HG02623 (cell line): ENCODE data around the gene GALNT18.

Source experiments
- ATAC-seq: cut with Tn5 transposase; IDR thresholded peaks from one replicate; pipeline ENCODE4 v1.9.1; 2021; ENCODE audit warnings: moderate library complexity; ENCODE audit not compliant: unreplicated experiment

The GALNT18 gene

DNA sequence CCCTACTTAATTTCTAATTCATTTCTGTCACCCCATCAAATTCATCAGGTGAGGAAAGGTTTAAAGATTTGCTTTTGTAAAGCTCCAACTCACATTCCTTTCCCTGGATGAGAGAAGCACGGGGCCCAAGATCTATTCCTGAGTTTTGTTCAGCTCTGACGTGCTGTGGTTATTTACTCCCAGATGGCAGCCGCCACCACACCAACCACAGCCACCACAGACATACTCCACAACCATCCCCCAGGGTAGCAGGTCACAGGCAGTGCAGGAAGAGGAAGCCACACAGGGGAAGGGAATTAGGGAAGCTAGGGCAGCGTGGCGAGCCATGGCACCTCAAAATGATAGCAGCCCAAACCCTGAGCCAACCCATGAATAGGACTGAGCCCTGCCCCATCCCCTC lies 205.3 kb downstream of the GALNT18 start:
- no peak for ATAC-seq

DNA sequence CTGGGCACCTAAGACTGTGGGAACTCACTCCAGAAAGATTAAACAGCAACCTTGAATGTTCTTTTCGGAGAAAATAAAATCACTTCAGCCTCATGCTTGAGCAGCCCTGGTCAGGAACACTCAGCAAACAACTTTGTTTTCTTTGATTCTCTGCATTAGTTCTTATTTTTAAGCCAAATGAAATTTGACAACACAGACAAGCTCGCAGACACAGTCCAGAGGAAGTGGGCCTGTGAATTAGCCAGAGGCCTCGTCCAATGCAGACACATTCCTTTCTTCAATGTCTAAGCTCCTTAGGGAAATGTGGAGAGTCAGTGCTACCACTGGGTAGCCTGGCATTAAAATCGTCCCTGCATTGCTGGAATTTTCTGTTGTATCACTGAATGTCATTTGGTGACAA lies 205.9 kb downstream of the GALNT18 start:
- ATAC-seq: no peak

GRCh38 chr11:11414996-11415395 lies 206.8 kb downstream of the GALNT18 start:
- no peak for ATAC-seq

GRCh38 chr11:11413776-11414175 lies 208.0 kb downstream of the GALNT18 start:
- ATAC-seq: no peak

DNA sequence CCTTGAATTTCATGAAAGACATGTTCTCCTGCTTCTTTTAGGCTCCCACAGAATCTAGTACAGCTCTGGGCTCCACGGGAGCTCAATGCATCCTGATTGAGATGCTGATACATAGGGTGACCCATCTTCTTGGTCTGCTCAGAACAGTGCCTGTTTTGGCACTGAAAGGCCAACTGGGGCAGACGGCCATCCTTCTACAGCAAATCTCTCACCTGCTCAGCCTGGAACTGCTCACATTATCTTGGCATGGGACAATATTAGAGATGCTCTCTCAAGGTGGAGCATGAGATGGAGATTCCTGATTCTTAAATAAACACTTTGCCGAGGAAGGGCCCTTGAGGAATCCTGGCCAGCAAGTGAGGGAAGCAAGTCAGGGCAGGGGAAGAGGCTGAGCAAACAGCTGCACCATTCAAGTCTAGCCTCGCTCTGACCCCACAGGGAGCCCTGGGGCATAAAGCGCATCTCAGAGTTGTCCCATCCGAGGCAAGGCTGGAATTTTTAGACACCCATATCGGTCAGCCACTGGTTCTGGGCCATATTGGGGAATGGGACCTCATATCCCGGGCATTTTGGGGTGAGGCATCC lies 210.3 kb downstream of the GALNT18 start:
- no peak for ATAC-seq

GRCh38 chr11:11409901-11410300 lies 211.9 kb downstream of the GALNT18 start:
- no peak for ATAC-seq

DNA sequence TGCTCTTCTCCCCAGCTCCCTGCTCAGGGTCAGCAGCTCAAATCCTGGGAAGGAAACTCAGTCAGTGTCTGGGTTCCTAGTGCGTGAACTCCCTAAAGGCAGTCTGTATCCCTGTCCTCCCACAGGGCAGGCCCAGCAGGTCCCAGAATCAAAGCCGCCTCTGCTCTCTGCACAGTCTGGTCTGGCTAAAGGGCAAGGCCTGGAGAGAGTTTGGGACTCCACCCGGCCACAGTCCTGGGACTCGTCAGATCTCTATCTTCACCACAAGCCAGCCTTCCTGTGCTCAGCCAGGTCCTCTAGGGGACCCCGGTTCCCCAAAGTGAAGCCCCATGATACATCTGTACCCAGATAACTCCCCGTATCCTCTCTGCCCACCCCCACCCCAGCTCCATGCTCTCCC lies 212.6 kb downstream of the GALNT18 start:
- no peak for ATAC-seq

- ATAC-seq: no peak
These were observed 213.2 kb downstream of the GALNT18 start for GRCh38 chr11:11408436-11409221.

- ATAC-seq: no peak
These were observed 214.1 kb downstream of the GALNT18 start for GRCh38 chr11:11407763-11408084.

- ATAC-seq: no peak
These were observed 214.6 kb downstream of the GALNT18 start for GRCh38 chr11:11407065-11407762.

DNA sequence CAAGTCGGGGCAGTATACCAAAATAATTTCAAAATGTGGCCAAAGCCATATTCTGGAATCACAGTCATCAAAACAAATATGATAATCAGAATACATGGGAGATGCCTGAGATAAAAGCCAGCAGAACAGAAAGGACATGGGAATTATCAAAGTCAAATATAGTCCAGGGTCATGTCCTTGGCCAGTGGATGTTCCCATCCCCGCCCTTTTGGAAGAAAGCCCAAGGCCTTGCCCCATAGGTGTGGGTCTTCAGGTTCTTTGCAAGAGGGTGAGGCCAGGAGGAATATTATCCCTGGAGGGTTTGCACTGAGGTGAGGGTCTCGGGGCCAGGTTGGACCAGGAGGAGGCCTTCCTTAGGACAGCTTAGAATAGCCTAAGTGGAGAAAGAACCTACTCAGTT lies 215.2 kb downstream of the GALNT18 start:
- ATAC-seq: no peak

GRCh38 chr11:11403763-11404725 lies 217.8 kb downstream of the GALNT18 start:
- ATAC-seq: no peak

DNA sequence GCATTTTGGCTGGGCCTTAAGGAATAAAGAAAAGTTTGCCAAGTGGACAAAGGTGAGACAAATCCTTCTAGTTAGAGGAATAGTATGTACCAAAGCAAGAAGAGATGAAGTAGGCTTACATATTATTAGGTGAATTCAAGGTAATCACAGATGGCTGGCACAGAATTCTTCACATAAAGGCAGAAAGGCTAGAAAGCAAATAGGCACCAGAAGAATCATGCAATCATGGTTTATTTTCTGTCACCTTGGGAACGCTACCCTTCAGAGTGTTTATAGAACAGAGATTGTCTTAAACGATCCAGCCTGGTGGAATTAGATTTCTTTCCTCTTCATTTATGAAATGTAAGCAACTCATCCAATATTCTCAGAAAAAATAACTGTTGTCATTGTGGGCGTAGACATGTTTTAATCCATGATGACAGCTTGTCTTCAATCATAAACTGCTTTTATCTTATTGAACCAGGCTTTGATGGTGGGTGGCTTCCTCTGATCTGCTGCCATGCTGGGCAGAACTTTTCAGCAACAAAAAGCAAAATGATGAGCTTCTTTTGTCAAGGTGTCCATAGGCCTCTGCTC lies 219.8 kb downstream of the GALNT18 start:
- no peak for ATAC-seq

- no peak for ATAC-seq
These were observed 221.1 kb downstream of the GALNT18 start for GRCh38 chr11:11400635-11401232.

GRCh38 chr11:11400121-11400520 lies 221.7 kb downstream of the GALNT18 start:
- ATAC-seq: no peak

DNA sequence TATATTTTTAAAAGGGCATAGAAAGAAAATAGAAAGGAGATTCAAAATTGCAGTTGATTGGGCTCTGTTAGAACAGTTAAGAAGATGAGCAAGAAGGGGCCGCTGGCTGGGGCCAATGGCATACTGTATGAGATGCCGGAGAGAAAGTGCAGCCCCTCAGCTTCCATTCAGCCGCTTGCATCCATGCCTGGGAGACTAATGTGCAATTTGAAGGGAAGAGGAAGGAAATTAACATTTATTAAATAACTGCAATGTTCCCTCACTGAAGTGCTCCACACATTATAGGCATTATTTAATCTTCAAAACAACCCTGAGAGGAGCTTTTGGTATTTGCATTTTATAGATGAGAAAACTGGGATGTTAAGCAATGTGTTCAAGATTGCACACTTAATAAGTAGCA lies 224.0 kb downstream of the GALNT18 start:
- ATAC-seq: no peak

- ATAC-seq: no peak
These were observed 224.8 kb downstream of the GALNT18 start for GRCh38 chr11:11397036-11397415.

DNA sequence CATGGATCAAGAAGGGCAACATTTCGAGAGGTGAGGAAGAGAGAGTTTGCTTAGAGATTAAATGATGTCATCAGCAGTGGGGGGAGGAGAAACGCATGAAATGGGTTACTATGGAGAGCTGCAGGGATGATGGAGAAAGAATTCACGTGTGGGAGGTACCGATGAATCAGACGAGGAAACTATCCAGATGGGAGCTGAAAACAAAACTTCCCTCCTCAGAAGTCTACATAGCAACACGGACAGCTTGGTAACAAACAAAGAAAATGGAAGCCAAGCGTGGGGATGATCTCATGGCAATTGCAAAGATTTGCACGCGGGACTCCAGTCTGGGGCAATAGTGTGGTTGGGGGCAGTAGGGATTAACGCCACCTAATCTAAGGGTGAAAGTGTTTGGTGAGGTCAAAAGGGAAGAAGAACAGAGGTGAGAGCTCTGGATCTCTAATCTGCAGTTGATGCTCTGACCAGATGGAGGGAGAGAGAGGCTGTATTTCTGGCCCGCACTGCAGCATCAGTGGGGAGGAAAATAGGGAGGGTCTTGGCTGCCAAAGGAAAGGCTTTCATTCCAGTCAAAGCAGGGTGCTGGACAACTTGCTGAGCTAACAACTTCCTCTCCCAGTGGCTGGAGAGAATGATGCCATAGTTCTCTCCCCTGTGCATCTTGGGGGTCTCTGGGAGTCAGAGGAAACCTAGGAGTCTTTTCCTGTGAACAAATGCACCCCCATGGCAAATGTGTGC lies 225.3 kb downstream of the GALNT18 start:
- ATAC-seq: no peak

DNA sequence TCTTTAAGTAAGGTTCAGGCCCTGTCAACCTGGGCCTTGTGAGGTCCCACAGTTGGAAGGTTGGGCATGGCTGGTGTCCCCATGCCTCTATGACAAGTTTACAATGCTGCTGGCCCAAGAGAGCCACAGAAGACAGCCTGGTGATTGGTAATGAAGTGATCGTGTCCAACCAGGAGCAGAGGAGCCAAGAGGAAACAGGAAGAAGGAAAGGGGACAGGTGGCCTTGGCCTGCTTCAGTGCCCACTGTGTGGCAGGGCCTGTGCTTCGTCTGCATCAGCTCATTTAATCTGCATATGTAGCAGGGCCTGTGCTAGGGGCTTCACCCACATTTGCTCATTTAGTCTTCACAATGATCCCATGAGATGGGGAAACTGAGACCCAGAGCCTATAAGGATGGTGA lies 226.7 kb downstream of the GALNT18 start:
- no peak for ATAC-seq

DNA sequence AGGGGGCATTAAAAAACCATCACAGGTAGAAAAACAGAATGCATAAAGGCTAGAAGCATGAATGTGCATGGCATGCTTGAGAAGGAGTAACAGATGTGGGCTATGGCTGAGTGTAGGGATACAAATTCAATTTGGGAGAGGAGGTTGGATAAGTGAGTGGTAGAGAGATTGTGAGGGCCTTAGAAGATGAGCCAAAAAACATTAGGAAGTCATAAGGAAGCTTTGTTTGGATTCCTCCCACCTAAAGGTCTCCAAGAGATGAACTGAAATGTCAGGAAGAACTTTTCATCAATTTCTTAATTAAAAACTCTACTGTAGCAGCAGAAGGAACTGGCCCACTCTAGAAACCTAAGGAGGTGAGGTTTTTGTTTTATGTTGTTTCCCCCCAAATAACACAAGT lies 227.6 kb downstream of the GALNT18 start:
- ATAC-seq: no peak
